Activated CD4-positive, alpha-beta T cell treated with anti-CD3 and anti-CD28 coated beads for 48 hours (primary cell): ENCODE data around the gene CD53.
A peak's percentile ranks its signal among the peaks of the same experiment; 100 is the strongest.

Source experiments
- DNase-seq: peaks from one replicate; pipeline ENCODE4 v3.0.0-alpha.2; 2020

The CD53 gene

GRCh38 chr1:110877364-110877763 lies 4.4 kb downstream of the CD53 start:
- DNase-seq, result no peak

GRCh38 chr1:110877776-110878175 lies 4.8 kb downstream of the CD53 start:
- DNase-seq, result no peak

DNA sequence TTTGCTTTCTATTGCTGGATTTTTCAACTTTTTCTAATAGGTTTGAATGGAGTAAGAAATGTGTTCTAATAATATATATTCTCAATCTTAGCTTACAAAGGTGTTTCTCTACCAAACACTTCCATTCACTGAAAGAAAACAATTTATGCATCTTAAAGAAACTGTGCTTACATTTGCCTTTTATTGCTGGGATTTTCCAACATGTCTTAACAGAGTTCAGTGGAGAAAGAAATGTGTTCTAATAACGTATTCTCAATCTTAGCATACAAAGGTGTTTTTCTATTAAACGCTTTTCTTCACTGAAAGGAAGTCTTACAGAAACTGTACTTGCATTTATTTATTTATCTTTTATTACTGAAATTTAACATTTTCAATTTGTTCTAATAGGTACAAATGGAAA lies 5.6 kb downstream of the CD53 start:
- DNase-seq, result no peak

DNA sequence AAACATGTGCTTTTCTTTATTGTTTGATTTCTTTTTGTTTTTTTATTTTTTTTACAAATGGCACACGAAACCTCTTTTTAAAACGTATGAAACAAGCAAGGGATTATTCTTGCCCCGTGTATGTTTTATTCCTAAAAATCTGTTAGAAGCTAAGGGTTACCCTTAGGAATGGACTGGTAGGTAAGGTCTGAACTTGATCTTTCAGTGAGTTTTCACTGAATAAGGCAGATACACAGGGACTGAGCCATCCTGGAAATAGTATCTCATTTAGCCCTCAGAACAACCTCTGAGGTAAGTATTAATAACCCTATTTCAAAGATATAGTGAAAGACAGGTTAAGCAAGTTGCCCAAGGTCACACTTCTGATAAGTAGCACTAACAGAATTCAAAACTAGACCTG lies 6.0 kb downstream of the CD53 start:
- DNase-seq, result no peak

GRCh38 chr1:110879758-110880606 lies 7.0 kb downstream of the CD53 start:
- peak; percentile 75 for DNase-seq

- peak; percentile 69 for DNase-seq
Observed at GRCh38 chr1:110880708-110881374, 7.9 kb downstream of the CD53 start.

DNA sequence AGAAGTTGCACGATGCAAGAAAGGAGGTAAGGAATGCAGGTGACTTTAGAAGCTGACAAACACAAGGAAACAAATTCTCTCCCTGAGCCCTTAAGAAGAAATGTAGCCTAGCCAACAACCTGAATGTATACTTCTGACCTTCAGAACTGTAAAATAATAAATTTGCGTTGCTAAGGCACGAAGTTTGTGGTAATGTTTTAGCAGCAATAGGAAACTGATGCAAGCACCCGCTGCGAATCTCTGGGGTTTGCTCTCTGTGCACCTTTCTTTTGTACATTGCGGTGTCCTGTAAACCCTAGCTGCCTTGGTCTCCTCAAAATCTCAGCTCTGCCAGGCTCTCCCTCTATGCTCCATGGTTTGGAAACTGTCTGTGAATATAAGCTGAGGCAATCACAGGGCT lies 15.1 kb downstream of the CD53 start:
- DNase-seq, result no peak

DNA sequence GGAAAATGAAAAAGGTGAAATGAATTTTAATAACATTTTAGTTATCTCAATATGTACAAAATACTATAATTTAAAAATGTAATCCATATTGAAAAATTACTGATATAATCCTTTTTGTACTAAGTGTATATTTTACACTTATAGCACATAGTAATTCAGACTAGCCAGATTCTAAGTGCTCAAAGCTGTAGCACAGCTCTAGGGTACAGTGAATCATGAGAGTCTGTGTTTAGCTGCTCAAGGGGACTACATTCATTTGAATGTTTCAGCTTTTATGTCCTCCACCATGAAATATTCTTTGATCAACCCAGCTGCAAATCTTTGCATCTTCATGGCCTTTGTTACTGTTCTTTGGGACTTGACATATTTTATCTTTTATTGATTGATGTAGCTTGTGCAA lies 15.7 kb downstream of the CD53 start:
- DNase-seq, result no peak

- no peak for DNase-seq
Observed at GRCh38 chr1:110890474-110891196, 17.7 kb downstream of the CD53 start.

DNA sequence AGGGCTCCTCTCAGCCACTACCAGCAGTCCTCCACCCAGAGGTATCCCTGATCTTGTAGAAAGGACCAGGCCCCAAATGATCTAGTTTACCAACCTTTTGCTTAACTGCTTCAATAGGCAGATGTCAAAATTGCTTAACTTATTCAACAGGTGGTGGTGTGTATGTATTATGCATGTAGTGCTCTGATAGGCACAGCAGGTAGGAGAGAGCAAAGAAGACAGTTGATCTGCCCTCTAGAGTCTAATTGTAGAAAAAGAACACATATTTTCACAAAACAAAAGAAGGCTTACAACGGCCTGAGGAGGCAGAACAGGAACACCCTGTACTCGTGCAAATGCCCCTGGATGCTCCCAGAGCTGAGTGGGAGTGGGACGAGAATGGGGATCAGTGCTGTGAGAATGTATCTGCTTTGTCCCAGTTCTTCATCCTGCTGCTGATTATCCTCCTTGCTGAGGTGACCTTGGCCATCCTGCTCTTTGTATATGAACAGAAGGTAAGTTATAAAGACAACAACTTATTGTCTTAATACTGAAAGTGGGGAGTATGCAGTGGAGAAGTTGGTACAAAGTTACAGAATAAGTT lies 21.1 kb downstream of the CD53 start:
- no peak for DNase-seq

DNA sequence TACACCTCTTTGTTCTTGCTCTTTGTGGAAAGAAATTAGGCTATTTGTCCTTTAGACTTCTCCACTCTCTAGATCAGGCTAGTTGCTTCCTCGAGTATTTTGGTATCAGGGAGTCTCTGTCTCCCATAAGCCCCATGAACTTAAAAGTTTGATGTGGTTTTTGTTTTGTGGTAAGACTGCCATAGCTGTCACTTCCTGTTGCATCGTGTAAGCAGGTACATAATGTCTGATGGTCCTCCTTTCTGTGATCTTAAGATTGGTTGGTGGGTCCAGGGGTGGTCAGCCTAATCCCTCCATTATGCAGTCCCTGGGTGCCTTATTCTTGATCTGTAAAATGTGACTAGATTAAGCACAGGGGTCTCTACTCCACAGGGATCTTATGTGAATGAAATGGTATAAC lies 23.1 kb downstream of the CD53 start:
- no peak for DNase-seq

DNA sequence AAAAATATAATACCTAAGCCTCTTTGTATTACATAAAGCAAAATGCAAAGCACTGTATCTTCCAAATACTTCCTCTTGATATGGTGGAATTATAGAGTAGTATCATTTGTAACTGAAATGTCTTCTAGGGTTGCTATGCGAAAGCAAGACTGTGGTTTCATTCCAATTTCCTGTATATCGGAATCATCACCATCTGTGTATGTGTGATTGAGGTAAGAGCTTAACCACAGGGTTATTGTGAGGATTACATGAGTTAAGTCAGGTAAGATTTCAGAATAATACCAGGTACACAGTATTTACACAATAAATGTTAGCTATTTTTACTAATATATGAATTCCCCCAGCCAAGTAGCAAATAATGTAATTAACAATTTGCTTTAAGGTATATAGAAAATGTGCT lies 24.7 kb downstream of the CD53 start:
- no peak for DNase-seq

DNA sequence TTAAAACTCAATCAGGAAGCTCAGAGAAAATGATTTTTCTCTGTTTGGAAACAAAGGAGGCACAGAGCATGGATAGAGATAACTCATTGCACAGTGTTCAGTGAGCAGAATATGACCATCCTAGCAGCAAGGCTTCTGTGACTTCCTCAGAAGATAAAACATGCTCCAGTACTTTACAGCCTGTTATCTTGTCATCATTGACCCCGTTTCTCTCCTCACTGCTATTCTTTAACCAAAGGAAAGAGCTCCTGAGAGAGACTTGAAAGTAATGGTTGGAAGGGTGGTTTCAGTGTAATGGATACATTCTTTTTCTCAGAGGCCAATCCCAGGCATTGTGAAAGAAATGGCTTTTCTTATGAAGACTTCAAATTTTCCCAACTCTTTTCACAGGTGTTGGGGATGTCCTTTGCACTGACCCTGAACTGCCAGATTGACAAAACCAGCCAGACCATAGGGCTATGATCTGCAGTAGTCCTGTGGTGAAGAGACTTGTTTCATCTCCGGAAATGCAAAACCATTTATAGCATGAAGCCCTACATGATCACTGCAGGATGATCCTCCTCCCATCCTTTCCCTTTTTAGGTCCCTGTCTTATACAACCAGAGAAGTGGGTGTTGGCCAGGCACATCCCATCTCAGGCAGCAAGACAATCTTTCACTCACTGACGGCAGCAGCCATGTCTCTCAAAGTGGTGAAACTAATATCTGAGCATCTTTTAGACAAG lies 25.9 kb downstream of the CD53 start:
- DNase-seq, result no peak

- DNase-seq, result no peak
Observed at GRCh38 chr1:110899458-110899843, 26.5 kb downstream of the CD53 start.

GRCh38 chr1:110902820-110903463 lies 30.0 kb downstream of the CD53 start:
- DNase-seq, result no peak

- DNase-seq, result no peak
Observed at GRCh38 chr1:110903853-110904500, 31.0 kb downstream of the CD53 start.

- DNase-seq, result no peak
Observed at GRCh38 chr1:110912784-110913183, 39.8 kb downstream of the CD53 start.

- DNase-seq, result no peak
Observed at GRCh38 chr1:110914676-110915075, 41.7 kb downstream of the CD53 start.

- DNase-seq, result no peak
Observed at GRCh38 chr1:110915804-110916203, 42.9 kb downstream of the CD53 start.

DNA sequence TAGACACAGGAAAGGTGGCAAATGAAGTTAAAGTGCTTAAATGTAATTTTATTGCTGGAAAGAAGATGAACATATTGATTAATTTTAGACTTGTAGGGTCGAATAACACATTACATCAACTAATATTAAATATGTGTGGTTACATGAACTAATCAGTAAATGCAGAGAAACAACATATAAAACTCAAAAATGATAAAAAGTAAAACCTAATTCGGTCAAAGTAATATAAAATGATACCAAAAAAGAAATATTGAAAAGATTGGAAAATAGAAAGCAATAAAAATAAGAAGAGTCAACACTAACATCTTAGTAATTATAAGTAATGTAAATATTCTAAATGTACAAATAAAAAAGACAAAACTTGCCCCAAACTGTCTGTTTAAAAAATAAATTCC lies 43.3 kb downstream of the CD53 start:
- DNase-seq, result no peak

DNA sequence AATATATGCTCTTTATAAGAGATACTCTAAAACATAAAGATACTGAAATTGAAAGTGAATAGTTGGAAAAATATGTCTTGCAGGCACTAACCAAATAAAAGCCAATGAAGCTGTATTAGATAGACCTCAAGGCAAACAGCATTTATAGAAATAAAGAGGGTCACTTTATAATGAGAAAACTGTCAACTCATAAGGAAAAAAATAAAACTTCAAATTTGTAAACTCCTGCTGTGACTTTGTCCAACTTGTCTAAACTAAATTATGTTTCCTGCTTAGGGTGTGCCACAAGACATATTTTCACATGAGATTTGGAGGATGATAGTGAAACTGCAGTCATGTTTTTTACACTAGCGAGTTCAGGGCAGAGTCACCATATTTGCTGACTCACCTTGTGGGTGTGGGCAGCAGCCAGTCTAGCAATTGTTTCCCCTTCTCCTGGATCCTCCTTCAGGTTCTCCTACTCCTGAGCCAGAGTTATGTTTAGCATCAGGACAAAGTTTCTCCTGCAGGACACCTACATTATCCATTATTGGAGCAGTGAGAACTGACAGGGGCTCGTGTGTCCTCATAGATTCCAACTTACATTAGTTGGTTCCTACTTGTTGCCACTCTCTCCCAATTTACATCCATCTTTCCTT lies 43.8 kb downstream of the CD53 start:
- peak; percentile 43 for DNase-seq
